HG02610 (cell line): ENCODE data around the gene HOXA10.

Experiments used
- ATAC-seq: cut with Tn5 transposase; IDR thresholded peaks from one replicate; pipeline ENCODE4 v1.9.1; 2021; ENCODE audit warnings: mild to moderate bottlenecking, moderate library complexity; ENCODE audit not compliant: unreplicated experiment

Gene HOXA10

GRCh38 chr7:27168265-27168947, 5.7 kb downstream of the HOXA10 start:
- no peak for ATAC-seq

GRCh38 chr7:27167916-27168264, 6.2 kb downstream of the HOXA10 start:
- ATAC-seq, result no peak

GRCh38 chr7:27166531-27167505, 7.3 kb downstream of the HOXA10 start:
- ATAC-seq, result no peak

GRCh38 chr7:27165996-27166530, 8.1 kb downstream of the HOXA10 start:
- no peak for ATAC-seq

GRCh38 chr7:27165089-27165995, 8.8 kb downstream of the HOXA10 start, which contains the start of gene HOXA9:
TSS of gene HOXA9 (minus strand) at chr7:27165537. CDS start at chr7:27165457, 80 bp downstream.
- no peak for ATAC-seq

- no peak for ATAC-seq
Measured at GRCh38 chr7:27164367-27165088, 9.6 kb downstream of the HOXA10 start.

GRCh38 chr7:27164045-27164366, 10.1 kb downstream of the HOXA10 start:
- ATAC-seq, result no peak

- no peak for ATAC-seq
Measured at GRCh38 chr7:27163288-27164044, 10.7 kb downstream of the HOXA10 start.

GRCh38 chr7:27162561-27163287, 11.4 kb downstream of the HOXA10 start:
- ATAC-seq, result no peak

- ATAC-seq, result no peak
Measured at GRCh38 chr7:27161721-27162560, 12.2 kb downstream of the HOXA10 start.

GRCh38 chr7:27161214-27161720, 12.9 kb downstream of the HOXA10 start:
- ATAC-seq, result no peak

- ATAC-seq, result peak; percentile 44
Measured at GRCh38 chr7:27160546-27161213, 13.4 kb downstream of the HOXA10 start.

GRCh38 chr7:27160145-27160545, 14.0 kb downstream of the HOXA10 start:
- no peak for ATAC-seq

- ATAC-seq, result no peak
Measured at GRCh38 chr7:27159266-27160144, 14.6 kb downstream of the HOXA10 start.

GRCh38 chr7:27158436-27159265, 15.5 kb downstream of the HOXA10 start:
- ATAC-seq, result no peak
